Spinal cord (tissue), 10 donors: ENCODE data around the gene ARG1. TPM values are rescaled to one million over a fixed set of nuclear protein-coding genes. Genes with fewer than 3 reads are reported as not detected.
"Not testable (repeated sequence)": the region's sequence is repeated elsewhere in the genome, so short reads cannot be mapped to it uniquely, and the experiment has no call there.

ENCODE experiments used
- DNase-seq, 6 donors: peaks; one replicate each; pipeline versions ENCODE4 v3.0.0 to v3.0.0-alpha.2; 2013 to 2015; ENCODE audit warnings: low spot score in 6 of 6, low read depth in 4 of 6
- H3K27ac ChIP-seq: one replicate; pipeline ENCODE4 v1.5.1; 2013; ENCODE audit warnings: low read depth, low read length, control low read depth
- H3K27me3 ChIP-seq: one replicate; pipeline ENCODE4 v1.6.1; 2013; ENCODE audit warnings: low read length; ENCODE audit not compliant: control insufficient read depth, insufficient read depth
- H3K36me3 ChIP-seq: one replicate; pipeline ENCODE4 v1.6.1; 2013; ENCODE audit warnings: low read length; ENCODE audit not compliant: control insufficient read depth, insufficient read depth
- H3K4me1 ChIP-seq: one replicate; pipeline ENCODE4 v1.6.1; 2013; ENCODE audit warnings: low read length; ENCODE audit not compliant: control insufficient read depth, insufficient read depth
- H3K4me3 ChIP-seq: one replicate; pipeline ENCODE4 v1.5.1; 2013; ENCODE audit warnings: low read depth, low read length, control low read depth
- H3K9me3 ChIP-seq: one replicate; pipeline ENCODE4 v1.6.1; 2013; ENCODE audit warnings: low read length; ENCODE audit not compliant: control insufficient read depth, insufficient read depth
- WGBS: methylation state at CpG from one replicate; pipeline ENCODE4 v1.1.5; 2013; ENCODE audit warnings: missing lambda C conversion rate; ENCODE audit not compliant: insufficient coverage; 5-methylcytosine and 5-hydroxymethylcytosine counted together
- long read RNA-seq, 4 donors: transcript quantifications; one replicate each; lab custom pipeline, GENCODE V29; 2026
- polyA plus RNA-seq, 2 donors: library from polyadenylated mRNA; unstranded; fragments of 120-200 nt; gene quantifications; one replicate each; pipeline ENCODE4 v1.2.1, GENCODE V29; 2013; ENCODE audit not compliant: insufficient read length in 2 of 2
- total RNA-seq, 2 donors: library from RNA; depleted of rRNA in 1 of 2; stranded (reverse); fragments of 120-200 nt in 1 of 2; fragments of >200 nt in 1 of 2; gene quantifications; one replicate each; pipeline versions ENCODE4 v1.2.3 to v1.2.4, GENCODE V29; 2013 to 2014
- donor health status: healthy.

ARG1 gene
- total RNA-seq = 10 to 100 TPM in 1 of 2 donors, under 1 TPM in 1; 0.55 to 10.7 TPM
- polyA plus RNA-seq = under 1 TPM; 0.17 to 0.23 TPM
- long read RNA-seq, donor 1 = 0 reads
- long read RNA-seq, donor 2 = 0 reads
- long read RNA-seq, donor 3 = 0 reads
- long read RNA-seq, donor 4 = 0 reads

GRCh38 chr6:131572686-131573415 lies at the start of gene ARG1:
Gene ARG1, plus strand, starts transcription at chr6:131573226. Its CDS starts 57 bp downstream, at chr6:131573283.
- Histone ChIP-seq H3K27me3 (no peaks in the 10 kb centered on the region), H3K4me3 (no peak within 1 kb of the TSS), H3K27ac (no peak within 1 kb of the TSS), H3K9me3 (no peaks in the 10 kb centered on the region), H3K4me1 (no peaks in the 10 kb centered on the region), H3K36me3 (no peaks in the 10 kb centered on the region)
- no peak for DNase-seq
- 94% methylated on average over 6 of the region's 6 CpGs for WGBS

- no peaks in the 10 kb centered on the region for H3K27me3 ChIP-seq
- no peaks in the 10 kb centered on the region for H3K36me3 ChIP-seq
- DNase-seq = peak in 1 of 6 donors; percentile 5
- WGBS = 100% methylated on average over 1 of the region's 1 CpG
- no peaks in the 10 kb centered on the region for H3K9me3 ChIP-seq
- H3K4me1 ChIP-seq = no peaks in the 10 kb centered on the region
- H3K4me3 ChIP-seq = no peak overlapping the region
- no peak overlapping the region for H3K27ac ChIP-seq
Observed at GRCh38 chr6:131523988-131524673, 48.9 kb upstream of the ARG1 start.

GRCh38 chr6:131524695-131525336 lies 48.2 kb upstream of the ARG1 start:
- H3K4me1 ChIP-seq = no peaks in the 10 kb centered on the region
- no peaks in the 10 kb centered on the region for H3K9me3 ChIP-seq
- WGBS = 97% methylated on average over 17 of the region's 25 CpGs
- H3K36me3 ChIP-seq = no peaks in the 10 kb centered on the region
- no peak overlapping the region for H3K4me3 ChIP-seq
- H3K27me3 ChIP-seq = no peaks in the 10 kb centered on the region
- no peak for DNase-seq
- no peak overlapping the region for H3K27ac ChIP-seq

- not testable (repeated sequence) for H3K9me3 ChIP-seq, H3K36me3 ChIP-seq, H3K4me1 ChIP-seq, H3K27me3 ChIP-seq, H3K27ac ChIP-seq, DNase-seq, H3K4me3 ChIP-seq
- 100% methylated on average over 3 of the region's 5 CpGs for WGBS
Observed at GRCh38 chr6:131530936-131531335, 42.1 kb upstream of the ARG1 start.

GRCh38 chr6:131531681-131532080 lies 41.3 kb upstream of the ARG1 start:
- H3K9me3 ChIP-seq, H3K4me3 ChIP-seq, H3K27me3 ChIP-seq, H3K27ac ChIP-seq, H3K4me1 ChIP-seq, H3K36me3 ChIP-seq, DNase-seq: not testable (repeated sequence)
- WGBS = 85% methylated on average over 12 of the region's 12 CpGs

GRCh38 chr6:131532580-131533039 lies 40.4 kb upstream of the ARG1 start:
- no peaks in the 10 kb centered on the region for H3K4me1 ChIP-seq
- 96% methylated on average over 3 of the region's 3 CpGs for WGBS
- H3K27me3 ChIP-seq = no peaks in the 10 kb centered on the region
- H3K27ac ChIP-seq = no peak overlapping the region
- no peak overlapping the region for H3K4me3 ChIP-seq
- no peaks in the 10 kb centered on the region for H3K9me3 ChIP-seq
- H3K36me3 ChIP-seq = no peaks in the 10 kb centered on the region
- DNase-seq = no peak

GRCh38 chr6:131538615-131539014 lies 34.4 kb upstream of the ARG1 start:
- not testable (repeated sequence) for H3K27ac ChIP-seq, H3K4me1 ChIP-seq, H3K36me3 ChIP-seq, DNase-seq, H3K4me3 ChIP-seq, H3K27me3 ChIP-seq, H3K9me3 ChIP-seq
- WGBS = 74% methylated on average over 3 of the region's 4 CpGs

GRCh38 chr6:131545317-131545716 lies 27.7 kb upstream of the ARG1 start:
- no CpG with 5 or more reads among the region's 2 CpGs for WGBS
- no peak overlapping the region for H3K27ac ChIP-seq
- H3K9me3 ChIP-seq = no peaks in the 10 kb centered on the region

GRCh38 chr6:131547488-131547887 lies 25.5 kb upstream of the ARG1 start:
- DNase-seq = no peak
- Histone ChIP-seq H3K4me3 (no peak overlapping the region), H3K27ac (no peak overlapping the region), H3K36me3 (no peaks in the 10 kb centered on the region), H3K9me3 (no peaks in the 10 kb centered on the region), H3K4me1 (no peaks in the 10 kb centered on the region), H3K27me3 (no peaks in the 10 kb centered on the region)
- WGBS = 75% methylated on average over 4 of the region's 6 CpGs

More at GRCh38 chr6:131545317-131545716, 27.7 kb upstream of the ARG1 start:
- DNase-seq = no peak
- H3K27me3 ChIP-seq = no peaks in the 10 kb centered on the region
- no peak overlapping the region for H3K4me3 ChIP-seq
- H3K36me3 ChIP-seq = no peaks in the 10 kb centered on the region
- H3K4me1 ChIP-seq = no peaks in the 10 kb centered on the region
